DND-41 (cell line): ENCODE results near the gene ATP6V0C.
"Not testable (repeated sequence)": the region's sequence is repeated elsewhere in the genome, so short reads cannot be mapped to it uniquely, and the experiment has no call there.

Experiments used
- EZH2 ChIP-seq: IDR thresholded peaks from 3 replicates; pipeline ENCODE4 v1.6.1; 2012; ENCODE audit warnings: borderline replicate concordance, low read depth, mild to moderate bottlenecking, moderate library complexity, low read length, inconsistent platforms; ENCODE audit not compliant: severe bottlenecking
- TF ChIP-seq, protein P1 (sequence below): IDR thresholded peaks from 2 replicates; pipeline ENCODE4 v1.5.1; 2012; ENCODE audit warnings: borderline replicate concordance, low read length, moderate library complexity, mild to moderate bottlenecking; ENCODE audit not compliant: poor library complexity, severe bottlenecking; ENCODE audit errors: extremely low read depth

DNA sequence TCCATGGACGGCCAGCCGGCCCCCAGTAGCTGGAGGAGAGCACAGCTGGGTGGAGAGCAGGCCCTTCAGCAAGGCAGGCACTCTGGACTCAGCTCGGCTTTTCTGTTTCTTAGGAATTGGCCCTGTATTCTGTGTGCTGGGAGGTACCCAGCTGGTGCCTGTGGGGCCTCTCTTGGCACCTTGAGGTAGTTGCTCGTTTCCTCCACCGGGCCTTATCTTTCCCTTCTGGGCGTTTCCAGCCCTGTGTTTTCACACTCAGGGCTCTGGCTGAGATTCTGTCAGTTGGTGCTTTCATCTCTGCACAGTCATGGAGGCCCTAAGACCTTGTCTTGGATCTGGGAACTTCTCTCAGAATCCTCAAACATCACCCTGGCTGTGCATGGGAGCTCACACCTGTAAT is 53.8 kb downstream of the ATP6V0C start:
- TF ChIP-seq, protein P1, sequence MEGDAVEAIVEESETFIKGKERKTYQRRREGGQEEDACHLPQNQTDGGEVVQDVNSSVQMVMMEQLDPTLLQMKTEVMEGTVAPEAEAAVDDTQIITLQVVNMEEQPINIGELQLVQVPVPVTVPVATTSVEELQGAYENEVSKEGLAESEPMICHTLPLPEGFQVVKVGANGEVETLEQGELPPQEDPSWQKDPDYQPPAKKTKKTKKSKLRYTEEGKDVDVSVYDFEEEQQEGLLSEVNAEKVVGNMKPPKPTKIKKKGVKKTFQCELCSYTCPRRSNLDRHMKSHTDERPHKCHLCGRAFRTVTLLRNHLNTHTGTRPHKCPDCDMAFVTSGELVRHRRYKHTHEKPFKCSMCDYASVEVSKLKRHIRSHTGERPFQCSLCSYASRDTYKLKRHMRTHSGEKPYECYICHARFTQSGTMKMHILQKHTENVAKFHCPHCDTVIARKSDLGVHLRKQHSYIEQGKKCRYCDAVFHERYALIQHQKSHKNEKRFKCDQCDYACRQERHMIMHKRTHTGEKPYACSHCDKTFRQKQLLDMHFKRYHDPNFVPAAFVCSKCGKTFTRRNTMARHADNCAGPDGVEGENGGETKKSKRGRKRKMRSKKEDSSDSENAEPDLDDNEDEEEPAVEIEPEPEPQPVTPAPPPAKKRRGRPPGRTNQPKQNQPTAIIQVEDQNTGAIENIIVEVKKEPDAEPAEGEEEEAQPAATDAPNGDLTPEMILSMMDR: not testable (repeated sequence)
- TF ChIP-seq EZH2: not testable (repeated sequence)
